GM12892 (cell line): ENCODE data around the gene LDB1.
A peak's percentile ranks its signal among the peaks of the same experiment; 100 is the strongest.

Experiments
- DNase-seq: peaks from one replicate; pipeline ENCODE4 v3.0.0; 2011; ENCODE audit not compliant: insufficient read length
- FAIRE-seq: peaks from 2 replicates; lab custom pipeline; 2011; peaks lifted over from hg19 to GRCh38; lab: Jason Lieb, UNC
- POLR2A ChIP-seq: IDR thresholded peaks from 2 replicates; pipeline ENCODE4 v1.6.1; 2011; ENCODE audit warnings: low read depth, low read length, control low read depth
- POLR2AphosphoS5 ChIP-seq: IDR thresholded peaks from 2 replicates; pipeline ENCODE4 v1.6.1; 2011; ENCODE audit warnings: low read depth, low read length, control low read depth
- TAF1 ChIP-seq: IDR thresholded peaks from 2 replicates; pipeline ENCODE4 v1.6.1; 2011; ENCODE audit warnings: low read depth, mild to moderate bottlenecking, control low read depth, low read length, borderline replicate concordance

LDB1 gene

DNA sequence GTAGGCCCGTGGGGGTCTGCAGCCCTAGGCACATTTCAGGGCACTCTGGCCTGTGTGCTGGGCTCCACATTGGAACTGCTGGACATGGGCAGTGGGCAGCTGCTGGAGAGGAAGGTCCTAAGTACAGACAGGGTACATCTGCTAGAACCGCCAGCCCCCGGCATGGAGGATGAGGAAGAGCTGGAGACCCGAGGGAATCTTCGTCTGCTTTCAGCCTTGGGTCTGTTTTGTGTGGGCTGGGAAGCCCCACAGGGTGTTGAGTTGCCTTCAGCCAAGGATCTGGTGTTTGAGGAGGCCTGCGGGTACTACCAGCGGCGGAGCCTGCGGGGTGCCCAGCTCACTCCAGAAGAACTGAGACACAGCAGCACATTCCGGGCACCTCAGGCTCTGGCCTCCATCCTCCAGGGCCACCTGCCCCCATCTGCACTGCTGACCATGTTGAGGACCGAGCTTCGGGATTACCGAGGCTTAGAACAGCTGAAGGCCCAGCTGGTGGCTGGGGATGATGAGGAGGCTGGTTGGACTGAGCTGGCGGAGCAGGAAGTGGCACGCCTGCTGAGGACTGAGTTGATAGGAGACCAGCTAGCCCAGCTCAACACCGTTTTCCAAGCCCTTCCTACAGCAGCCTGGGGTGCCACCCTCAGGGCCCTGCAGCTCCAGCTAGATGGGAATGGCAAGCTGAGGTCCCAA, 53.6 kb downstream of the LDB1 start:
- FAIRE-seq = no peak
- TF ChIP-seq POLR2AphosphoS5 = no peak

DNA sequence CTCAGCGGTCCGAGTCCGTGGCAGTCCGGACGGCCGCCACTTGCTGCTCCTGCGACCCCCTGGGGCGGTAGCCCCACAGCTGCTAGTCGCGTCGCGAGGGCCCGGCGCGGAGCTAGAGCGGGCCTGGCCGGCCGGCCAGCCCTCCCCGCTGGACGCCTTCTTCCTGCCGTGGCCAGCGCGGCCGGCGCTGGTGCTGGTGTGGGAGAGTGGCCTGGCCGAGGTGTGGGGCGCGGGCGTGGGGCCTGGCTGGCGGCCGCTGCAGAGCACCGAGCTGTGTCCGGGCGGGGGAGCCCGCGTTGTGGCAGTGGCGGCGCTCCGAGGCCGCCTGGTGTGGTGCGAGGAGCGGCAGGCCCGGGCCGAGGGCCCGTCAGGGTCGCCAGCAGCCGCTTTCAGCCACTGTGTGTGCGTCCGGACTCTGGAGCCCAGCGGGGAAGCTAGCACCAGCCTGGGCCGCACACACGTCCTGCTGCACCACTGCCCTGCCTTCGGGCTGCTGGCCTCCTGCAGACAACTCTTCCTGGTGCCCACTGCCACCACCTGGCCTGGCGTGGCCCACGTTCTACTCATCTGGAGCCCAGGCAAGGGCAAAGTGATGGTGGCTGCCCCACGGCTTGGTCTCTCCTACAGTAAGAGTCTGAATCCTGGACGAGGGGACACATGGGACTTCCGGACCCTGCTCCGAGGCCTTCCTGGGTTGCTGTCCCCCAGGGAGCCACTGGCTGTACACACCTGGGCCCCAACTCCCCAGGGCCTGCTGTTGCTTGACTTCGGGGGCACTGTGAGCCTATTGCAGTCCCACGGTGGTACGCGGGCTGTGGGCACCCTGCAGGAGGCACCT, 54.4 kb downstream of the LDB1 start:
- DNase-seq (peak; percentile 51), FAIRE-seq (peak; percentile 62)
- TF ChIP-seq POLR2A (no peak), POLR2AphosphoS5 (no peak), TAF1 (no peak)

More for the DNA sequence above, 53.6 kb downstream of the LDB1 start:
- DNase-seq = no peak

DNA sequence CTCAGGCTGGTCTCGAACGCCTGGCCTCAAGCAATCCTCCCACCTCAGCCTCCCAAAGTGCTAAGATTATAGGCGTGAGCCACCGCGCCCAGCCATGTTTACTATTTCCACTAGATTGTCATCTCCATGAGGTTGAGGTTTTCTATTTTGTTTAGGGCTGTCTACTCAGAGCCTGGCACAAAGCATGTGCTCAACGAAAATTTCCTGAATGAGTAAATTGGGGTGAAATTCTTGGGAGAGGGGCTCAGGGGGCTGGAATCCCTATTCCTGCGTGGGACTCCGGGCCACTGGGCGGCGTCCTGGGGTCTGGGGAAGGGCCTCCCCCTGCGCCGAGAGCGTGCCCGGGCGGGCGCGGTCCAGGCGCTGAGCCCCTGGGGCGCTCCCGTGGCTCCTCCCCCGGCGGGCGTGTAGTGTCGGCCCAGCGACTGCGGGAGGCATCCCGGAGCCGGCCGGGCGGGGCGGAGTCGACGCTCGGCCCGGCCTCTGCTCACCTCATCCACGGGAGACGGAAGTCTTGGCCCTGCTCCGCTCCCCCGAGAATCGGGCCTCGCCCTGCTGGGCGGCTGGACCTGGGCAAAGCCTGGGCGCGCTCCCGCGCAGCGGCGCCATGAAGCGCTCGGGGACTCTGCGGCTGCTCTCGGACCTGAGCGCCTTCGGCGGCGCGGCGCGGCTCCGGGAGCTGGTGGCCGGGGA, 55.2 kb downstream of the LDB1 start, which contains the start of gene HPS6:
Gene HPS6, plus strand, starts transcription at position 482 of the 693 bp plus-strand sequence. Its CDS starts 126 bp downstream, at position 608.
- DNase-seq = peak; percentile 99
- peak; percentile 98 for FAIRE-seq
- TF ChIP-seq POLR2AphosphoS5 = no peak; the same call in 1 of the 2 replicates
- peak; percentile 78; the same call in 1 of the 2 replicates for TF ChIP-seq POLR2A
- TF ChIP-seq TAF1 = 0 out of 2 replicates have a peak, but pooled peaks have one; percentile 45

DNA sequence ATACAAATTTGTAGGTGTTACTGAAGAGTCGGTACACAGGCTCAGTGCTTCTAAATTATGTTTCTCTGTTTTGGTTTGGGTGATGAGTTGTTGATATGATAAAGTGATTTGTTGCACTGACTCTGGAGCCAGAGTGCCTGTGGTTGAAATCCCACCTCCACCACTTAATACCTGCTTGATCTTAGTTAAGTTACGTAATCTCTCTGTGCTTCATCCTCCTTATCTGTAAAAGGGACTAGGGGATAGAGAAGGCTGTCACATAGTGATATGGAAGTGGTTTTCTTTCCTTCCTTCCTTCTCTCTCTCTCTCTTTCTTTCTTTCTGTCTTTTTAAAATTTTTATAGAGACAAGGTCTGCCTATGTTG, 55.7 kb downstream of the LDB1 start:
- DNase-seq (no peak), FAIRE-seq (no peak)
- no peak for TF ChIP-seq TAF1

DNA sequence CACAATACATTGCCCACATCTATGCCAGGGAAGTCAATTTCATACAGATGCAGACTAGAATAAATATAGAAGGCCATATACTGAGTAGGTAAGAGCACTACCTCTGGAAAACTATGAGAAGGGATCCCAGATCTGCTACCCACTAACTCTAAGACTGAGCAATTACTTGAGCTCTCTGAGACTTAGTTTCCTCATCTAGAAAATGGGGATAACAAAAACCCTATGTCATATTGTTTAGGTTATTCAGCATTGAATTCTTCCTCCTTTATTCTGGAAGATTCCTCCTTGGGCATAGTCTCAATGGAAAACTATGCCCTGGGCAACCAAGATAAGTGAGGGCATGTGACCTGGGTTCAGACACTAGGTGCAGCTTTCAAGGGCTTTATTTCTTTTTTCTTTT, 60.2 kb downstream of the LDB1 start:
- TF ChIP-seq POLR2AphosphoS5 (no peak), TAF1 (no peak), POLR2A (no peak)
- FAIRE-seq = no peak
- no peak for DNase-seq
